ENCODE data around the gene ASB5.
A peak's percentile ranks its signal among the peaks of the same experiment; 100 is the strongest.
"Not testable (repeated sequence)": the region's sequence is repeated elsewhere in the genome, so short reads cannot be mapped to it uniquely, and the experiment has no call there.

The ASB5 gene

DNA sequence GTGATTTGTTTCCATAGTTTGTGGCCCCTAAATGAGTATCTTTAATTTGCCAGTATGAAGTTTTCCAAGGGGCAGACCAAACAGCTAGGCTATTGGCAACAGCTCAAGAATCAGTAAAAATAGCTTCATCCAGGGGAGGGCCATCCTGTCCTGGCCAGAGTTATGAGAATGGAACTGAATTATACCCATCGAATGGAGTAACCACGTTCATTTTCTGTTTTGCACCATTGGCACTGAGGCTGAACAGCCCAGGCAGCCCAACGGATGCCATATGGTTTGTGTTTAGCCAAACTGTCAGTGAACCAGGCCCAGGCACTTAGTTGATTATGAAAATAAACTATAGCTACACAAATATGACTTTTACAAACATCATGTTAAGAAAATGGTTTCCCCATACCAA, 17.7 kb upstream of the ASB5 start:
- no peak for FAIRE-seq
- DNase-seq (ENCODE audit: extremely low spot score, insufficient read length, low read depth), result no peak

DNA sequence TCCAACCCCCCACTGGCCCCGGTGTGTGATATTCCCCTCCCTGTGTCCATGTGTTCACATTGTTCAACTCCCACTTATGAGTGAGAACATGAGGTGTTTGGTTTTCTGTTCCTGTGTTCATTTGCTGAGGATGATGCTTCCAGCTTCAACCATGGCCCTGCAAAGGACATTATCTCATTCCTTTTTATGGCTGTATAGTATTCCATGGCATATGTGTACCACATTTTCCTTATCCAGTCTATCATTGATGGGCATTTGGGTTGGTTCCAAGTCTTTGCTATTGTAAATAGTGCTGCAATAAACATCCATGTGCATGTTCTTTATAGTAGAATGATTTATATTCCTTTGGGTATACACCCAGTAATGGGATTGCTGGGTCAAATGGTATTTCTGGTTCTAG, 10.5 kb upstream of the ASB5 start:
- not testable (repeated sequence) for DNase-seq (ENCODE audit: extremely low spot score, insufficient read length, low read depth); FAIRE-seq

- FAIRE-seq (no peak), DNase-seq (ENCODE audit: extremely low spot score, insufficient read length, low read depth) (no peak)
These were observed 8.3 kb upstream of the ASB5 start for GRCh38 chr4:176277162-176277904.

- no peak for FAIRE-seq
- no peak for DNase-seq (ENCODE audit: extremely low spot score, insufficient read length, low read depth)
These were observed 7.7 kb upstream of the ASB5 start for GRCh38 chr4:176276710-176277109.

- FAIRE-seq (no peak), DNase-seq (ENCODE audit: extremely low spot score, insufficient read length, low read depth) (no peak)
These were observed 5.4 kb upstream of the ASB5 start for GRCh38 chr4:176274441-176274840.

GRCh38 chr4:176273736-176274135, 4.7 kb upstream of the ASB5 start:
- no peak for DNase-seq (ENCODE audit: extremely low spot score, insufficient read length, low read depth)
- FAIRE-seq, result no peak

DNA sequence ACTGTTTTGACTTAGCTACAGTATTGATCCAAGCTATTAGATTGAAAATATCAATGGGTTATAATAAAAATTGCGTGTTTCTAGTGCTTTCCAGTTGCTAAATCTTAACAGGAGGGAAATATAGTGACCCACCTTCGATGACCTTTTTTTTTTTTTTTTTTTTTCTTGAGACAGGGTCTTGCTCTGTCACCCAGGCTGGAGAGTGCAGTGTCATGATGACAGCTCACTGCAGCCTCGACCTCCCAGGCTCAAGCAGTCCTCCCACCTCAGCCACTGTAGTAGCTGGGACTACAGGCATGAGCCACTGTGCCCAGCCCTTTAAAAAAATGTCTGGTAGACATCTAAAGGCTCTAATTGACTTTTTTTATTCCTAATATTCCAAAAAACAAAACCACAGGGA, 3.8 kb upstream of the ASB5 start:
- no peak for FAIRE-seq

DNA sequence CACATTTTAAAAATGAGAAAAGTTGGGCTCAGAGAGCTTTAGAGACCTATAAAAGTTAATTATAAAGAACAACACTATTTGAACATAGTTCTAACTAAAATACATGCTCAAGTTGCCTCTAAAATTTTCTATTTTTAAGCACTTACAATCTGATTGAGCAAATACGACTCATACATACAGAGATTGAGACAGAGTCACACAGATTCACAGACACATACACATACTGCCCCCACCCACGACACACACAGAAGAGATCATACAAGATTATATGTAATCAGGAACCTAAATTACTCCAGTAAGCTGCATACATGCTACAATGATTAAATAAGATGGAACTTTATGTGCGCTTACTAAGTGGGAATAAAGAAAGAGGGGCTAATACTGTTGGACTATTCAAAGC, 2.7 kb upstream of the ASB5 start:
- DNase-seq (ENCODE audit: extremely low spot score, insufficient read length, low read depth), result no peak
- no peak for FAIRE-seq

More for the DNA sequence above, 3.8 kb upstream of the ASB5 start:
- DNase-seq (ENCODE audit: extremely low spot score, insufficient read length, low read depth), result no peak

DNA sequence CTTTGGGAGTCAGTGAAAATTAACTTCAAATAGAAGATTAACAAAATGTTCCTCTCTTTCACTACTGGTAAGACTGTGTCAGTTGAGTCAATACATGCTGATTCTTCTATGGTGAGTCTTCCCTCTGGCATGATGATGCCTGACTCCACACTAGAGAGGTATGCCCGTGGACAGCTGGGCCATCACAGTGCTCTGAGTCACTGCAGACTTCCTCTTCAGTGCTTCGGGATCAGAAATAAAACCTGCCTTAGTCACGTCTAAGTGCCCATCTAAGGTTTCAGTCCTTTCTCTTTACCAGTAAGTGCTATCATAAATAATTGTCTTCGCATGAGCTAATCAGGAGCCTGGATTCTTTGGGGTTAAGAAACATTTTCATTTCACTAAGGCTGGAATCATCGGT, 1.6 kb upstream of the ASB5 start:
- no peak for DNase-seq (ENCODE audit: extremely low spot score, insufficient read length, low read depth)
- FAIRE-seq, result no peak

DNA sequence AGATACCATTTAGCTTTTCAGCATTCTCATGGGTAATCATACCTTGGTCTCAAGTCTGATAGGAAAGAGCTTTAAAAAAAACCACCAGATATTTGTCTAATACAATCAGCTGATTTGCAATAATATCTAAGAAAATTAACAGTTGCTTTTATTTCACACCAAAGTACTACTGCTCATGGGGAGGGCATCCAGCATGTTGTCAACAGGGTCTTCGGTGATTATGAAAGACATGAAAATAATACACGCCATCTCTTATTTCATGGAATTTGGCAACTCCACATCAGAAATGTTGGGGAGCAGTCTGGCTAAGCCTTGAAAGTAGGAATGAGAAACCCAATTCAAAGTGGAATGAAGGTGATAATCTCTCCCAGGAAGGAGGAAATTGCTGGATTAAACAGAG, 3.0 kb downstream of the ASB5 start:
- DNase-seq (ENCODE audit: extremely low spot score, insufficient read length, low read depth) (no peak), FAIRE-seq (no peak)

DNA sequence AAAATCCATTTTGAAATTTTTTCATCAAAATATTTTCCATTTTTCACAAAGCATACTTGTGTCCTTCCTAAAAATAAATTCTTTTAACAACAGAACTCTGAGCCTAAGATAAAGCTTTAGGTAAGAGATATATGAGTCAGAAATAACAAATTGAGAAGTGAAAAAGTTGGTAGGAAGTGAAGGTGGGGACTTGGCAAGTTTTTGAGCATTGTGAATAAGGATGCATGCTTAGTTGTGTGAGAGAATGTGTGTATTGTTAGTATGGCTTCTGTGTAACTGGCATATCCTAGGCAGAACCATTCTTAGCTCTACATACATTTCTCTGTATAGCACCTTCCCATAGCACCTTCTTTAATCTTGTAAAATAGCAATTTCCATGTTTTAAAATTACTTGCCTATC, 6.8 kb downstream of the ASB5 start:
- no peak for DNase-seq (ENCODE audit: extremely low spot score, insufficient read length, low read depth)
- peak; percentile 21 for FAIRE-seq

GRCh38 chr4:176261481-176261880, 7.5 kb downstream of the ASB5 start:
- FAIRE-seq (no peak), DNase-seq (ENCODE audit: extremely low spot score, insufficient read length, low read depth) (no peak)

GRCh38 chr4:176261018-176261417, 8.0 kb downstream of the ASB5 start:
- DNase-seq (ENCODE audit: extremely low spot score, insufficient read length, low read depth), result no peak
- FAIRE-seq, result no peak

DNA sequence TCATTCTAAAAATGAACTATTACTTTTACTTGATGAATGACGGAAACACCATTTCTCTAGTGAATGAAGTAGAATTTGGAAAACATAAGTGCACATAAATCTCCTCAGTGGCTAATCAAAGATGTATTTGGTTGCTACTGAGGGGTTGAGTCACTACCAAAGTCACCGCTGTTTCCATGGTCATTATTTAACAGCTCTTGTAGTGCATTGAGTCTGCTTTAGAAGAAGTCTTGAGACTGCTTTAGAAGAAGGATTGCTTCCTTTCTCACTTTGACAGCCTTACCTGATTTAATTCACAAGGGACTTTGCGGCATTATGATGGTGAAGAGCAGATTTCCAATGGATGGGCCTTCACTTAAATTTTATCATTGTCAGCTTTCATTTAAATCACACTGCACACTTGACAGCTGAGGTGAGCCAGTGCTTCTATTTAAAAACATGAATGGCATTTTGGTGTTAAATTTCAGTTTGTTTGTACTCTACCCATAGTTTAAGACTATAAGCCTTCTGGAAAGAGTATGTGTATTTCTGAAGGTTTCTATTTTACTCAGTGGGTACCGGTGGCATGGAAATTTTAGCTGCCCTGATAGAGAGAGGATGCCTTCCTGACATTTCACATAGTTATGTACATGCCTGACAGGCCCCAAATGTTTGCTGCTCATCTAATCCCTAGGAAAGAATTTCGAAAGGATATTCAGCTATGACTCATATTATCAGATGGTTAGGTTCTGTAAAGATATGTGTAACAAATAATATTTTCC, 9.5 kb downstream of the ASB5 start:
- DNase-seq (ENCODE audit: extremely low spot score, insufficient read length, low read depth) (no peak), FAIRE-seq (no peak)

DNA sequence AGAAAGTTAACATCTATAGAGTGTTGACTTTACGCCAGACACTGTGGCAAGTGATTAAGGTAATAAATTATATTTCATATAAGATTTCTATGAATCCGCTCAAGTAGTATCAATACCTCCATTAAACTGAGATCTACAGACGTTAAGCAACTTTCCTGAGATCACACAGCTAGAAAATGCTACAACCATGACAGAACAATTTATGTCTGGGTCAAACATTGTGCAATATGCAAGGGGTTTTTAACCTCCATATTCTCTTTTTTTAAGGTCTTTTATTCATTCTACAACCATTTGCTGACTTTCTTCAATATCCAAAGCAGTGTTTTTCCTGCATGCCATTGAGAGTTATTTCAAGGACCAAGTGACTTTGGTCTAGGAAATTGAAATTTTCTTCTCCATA, 10.9 kb downstream of the ASB5 start:
- no peak for FAIRE-seq
- no peak for DNase-seq (ENCODE audit: extremely low spot score, insufficient read length, low read depth)

GRCh38 chr4:176256921-176257320, 12.1 kb downstream of the ASB5 start:
- no peak for DNase-seq (ENCODE audit: extremely low spot score, insufficient read length, low read depth)
- no peak for FAIRE-seq

GRCh38 chr4:176242764-176243347, 26.2 kb downstream of the ASB5 start:
- DNase-seq (ENCODE audit: extremely low spot score, insufficient read length, low read depth) (no peak), FAIRE-seq (no peak)

- no peak for DNase-seq (ENCODE audit: extremely low spot score, insufficient read length, low read depth)
- no peak for FAIRE-seq
These were observed 27.3 kb downstream of the ASB5 start for GRCh38 chr4:176241703-176242102.

- FAIRE-seq, result no peak
- no peak for DNase-seq (ENCODE audit: extremely low spot score, insufficient read length, low read depth)
These were observed 30.2 kb downstream of the ASB5 start for GRCh38 chr4:176238826-176239225.

- DNase-seq (ENCODE audit: extremely low spot score, insufficient read length, low read depth) (no peak), FAIRE-seq (no peak)
These were observed 30.8 kb downstream of the ASB5 start for GRCh38 chr4:176238157-176238610.

DNA sequence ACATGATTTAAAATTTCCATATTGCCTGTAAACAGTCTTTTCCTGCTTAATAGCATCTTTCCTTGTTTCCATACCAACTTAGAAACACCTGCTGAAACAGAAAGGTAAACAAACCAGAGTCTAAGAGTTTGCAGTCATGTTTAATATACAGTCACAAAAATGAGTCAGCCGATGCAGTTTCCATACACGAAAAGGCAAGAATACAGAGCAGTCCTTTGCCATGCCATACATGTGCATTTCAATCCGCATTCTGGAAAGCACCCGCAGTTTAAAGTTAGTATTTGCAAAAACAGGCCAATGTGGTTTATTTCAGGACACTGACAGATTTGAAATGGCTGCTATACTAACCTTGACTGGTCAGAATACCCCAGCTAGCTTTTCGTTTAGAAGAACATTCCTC, 32.1 kb downstream of the ASB5 start:
- DNase-seq (ENCODE audit: extremely low spot score, insufficient read length, low read depth) (no peak), FAIRE-seq (no peak)
